ENCODE measurements around the gene SFTPA2.
"Not testable (repeated sequence)": the region's sequence is repeated elsewhere in the genome, so short reads cannot be mapped to it uniquely, and the experiment has no call there.

The SFTPA2 gene

GRCh38 chr10:79595510-79595909, 35.3 kb upstream of the SFTPA2 start:
- H3K4me3 ChIP-seq (ENCODE audit: low read depth, low read length), result no peak overlapping the region
- no peak for DNase-seq (ENCODE audit: low read depth)
- TF ChIP-seq CTCF (conservative IDR thresholded peaks at IDR 0.05; ENCODE audit: low read depth, low read length), result no peak

GRCh38 chr10:79594565-79594964, 34.4 kb upstream of the SFTPA2 start:
- DNase-seq (ENCODE audit: low read depth); H3K4me3 ChIP-seq (ENCODE audit: low read depth, low read length): not testable (repeated sequence)

GRCh38 chr10:79593377-79593776, 33.2 kb upstream of the SFTPA2 start:
- no peak for DNase-seq (ENCODE audit: low read depth)
- no peak for TF ChIP-seq CTCF (conservative IDR thresholded peaks at IDR 0.05; ENCODE audit: low read depth, low read length)
- no peak overlapping the region for H3K4me3 ChIP-seq (ENCODE audit: low read depth, low read length)

- no peak overlapping the region for H3K4me3 ChIP-seq (ENCODE audit: low read depth, low read length)
- no peak for TF ChIP-seq CTCF (conservative IDR thresholded peaks at IDR 0.05; ENCODE audit: low read depth, low read length)
- no peak for DNase-seq (ENCODE audit: low read depth)
Measured at GRCh38 chr10:79588800-79589199, 28.6 kb upstream of the SFTPA2 start.

- DNase-seq (ENCODE audit: low read depth), result no peak
- no peak overlapping the region for H3K4me3 ChIP-seq (ENCODE audit: low read depth, low read length)
- TF ChIP-seq CTCF (conservative IDR thresholded peaks at IDR 0.05; ENCODE audit: low read depth, low read length), result no peak
Measured at GRCh38 chr10:79586933-79587332, 26.7 kb upstream of the SFTPA2 start.

- TF ChIP-seq CTCF (conservative IDR thresholded peaks at IDR 0.05; ENCODE audit: low read depth, low read length), result no peak
- H3K4me3 ChIP-seq (ENCODE audit: low read depth, low read length), result no peak overlapping the region
- DNase-seq (ENCODE audit: low read depth), result no peak
Measured at GRCh38 chr10:79585870-79586527, 25.8 kb upstream of the SFTPA2 start.

GRCh38 chr10:79583488-79584024, 23.3 kb upstream of the SFTPA2 start:
- no peak for TF ChIP-seq CTCF (conservative IDR thresholded peaks at IDR 0.05; ENCODE audit: low read depth, low read length)
- DNase-seq (ENCODE audit: low read depth), result no peak
- no peak overlapping the region for H3K4me3 ChIP-seq (ENCODE audit: low read depth, low read length)

- not testable (repeated sequence) for DNase-seq (ENCODE audit: low read depth); H3K4me3 ChIP-seq (ENCODE audit: low read depth, low read length)
Measured at GRCh38 chr10:79582954-79583353, 22.7 kb upstream of the SFTPA2 start.

All from choroid plexus epithelial cell (primary cell).